PC-3 (cell line): ENCODE data around the gene CD300LB.

Experiments
- CTCF ChIP-seq: fragments of 300-600 bp; sonication (generic); conservative IDR thresholded peaks from 2 replicates; pipeline ENCODE4 v1.5.1; 2017; ENCODE audit warnings: antibody characterized with exemption, low read depth, mild to moderate bottlenecking, low read length
- EZH2 ChIP-seq: fragments of 300-600 bp; sonication (generic); IDR thresholded peaks from one replicate; pipeline ENCODE4 v1.6.1; 2017; ENCODE audit warnings: antibody characterized with exemption, mild to moderate bottlenecking, low read length; ENCODE audit not compliant: unreplicated experiment

GRCh38 chr17:74555427-74555940 is 24.2 kb upstream of the CD300LB start:
- TF ChIP-seq CTCF = no peak
- TF ChIP-seq EZH2 = no peak
